BE2C (cell line): Measurements from ENCODE around the gene HES5.
"Not testable (repeated sequence)": the region's sequence is repeated elsewhere in the genome, so short reads cannot be mapped to it uniquely, and the experiment has no call there.

ENCODE experiments used
- DNase-seq: peaks from one replicate; pipeline ENCODE4 v3.0.0-alpha.2; 2020
- H3K27me3 ChIP-seq: fragments of 250-450 bp; sonication (Bioruptor Pico); 2 replicates; pipeline ENCODE4 v1.5.1; 2020; ENCODE audit warnings: mild to moderate bottlenecking
- H3K36me3 ChIP-seq: fragments of 250-450 bp; sonication (Bioruptor Pico); 2 replicates; pipeline ENCODE4 v1.5.1; 2020; ENCODE audit warnings: mild to moderate bottlenecking
- H3K4me1 ChIP-seq: fragments of 250-450 bp; sonication (Bioruptor Pico); 2 replicates; pipeline ENCODE4 v1.5.1; 2020
- H3K4me3 ChIP-seq: 2 replicates; pipeline ENCODE4 v1.5.1; 2011; ENCODE audit warnings: low read depth, low read length
- H3K9me3 ChIP-seq: fragments of 250-450 bp; sonication (Bioruptor Pico); 2 replicates; pipeline ENCODE4 v1.5.1; 2020
- TF ChIP-seq, protein P1 (sequence below): IDR thresholded peaks from 2 replicates; pipeline ENCODE4 v1.5.1; 2012; ENCODE audit warnings: mild to moderate bottlenecking, low read depth, low read length

HES5 gene

GRCh38 chr1:2556678-2557481, 26.8 kb upstream of the HES5 start:
- H3K4me3 ChIP-seq, result no peak overlapping the region
- H3K36me3 ChIP-seq, result no peaks in the 10 kb centered on the region
- TF ChIP-seq, protein P1, sequence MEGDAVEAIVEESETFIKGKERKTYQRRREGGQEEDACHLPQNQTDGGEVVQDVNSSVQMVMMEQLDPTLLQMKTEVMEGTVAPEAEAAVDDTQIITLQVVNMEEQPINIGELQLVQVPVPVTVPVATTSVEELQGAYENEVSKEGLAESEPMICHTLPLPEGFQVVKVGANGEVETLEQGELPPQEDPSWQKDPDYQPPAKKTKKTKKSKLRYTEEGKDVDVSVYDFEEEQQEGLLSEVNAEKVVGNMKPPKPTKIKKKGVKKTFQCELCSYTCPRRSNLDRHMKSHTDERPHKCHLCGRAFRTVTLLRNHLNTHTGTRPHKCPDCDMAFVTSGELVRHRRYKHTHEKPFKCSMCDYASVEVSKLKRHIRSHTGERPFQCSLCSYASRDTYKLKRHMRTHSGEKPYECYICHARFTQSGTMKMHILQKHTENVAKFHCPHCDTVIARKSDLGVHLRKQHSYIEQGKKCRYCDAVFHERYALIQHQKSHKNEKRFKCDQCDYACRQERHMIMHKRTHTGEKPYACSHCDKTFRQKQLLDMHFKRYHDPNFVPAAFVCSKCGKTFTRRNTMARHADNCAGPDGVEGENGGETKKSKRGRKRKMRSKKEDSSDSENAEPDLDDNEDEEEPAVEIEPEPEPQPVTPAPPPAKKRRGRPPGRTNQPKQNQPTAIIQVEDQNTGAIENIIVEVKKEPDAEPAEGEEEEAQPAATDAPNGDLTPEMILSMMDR, result no peak
- no peaks in the 10 kb centered on the region for H3K9me3 ChIP-seq
- DNase-seq, result no peak
- no peaks in the 10 kb centered on the region for H3K27me3 ChIP-seq
- H3K4me1 ChIP-seq, result peaks cover 3% of the 10 kb centered on the region; the same call in 1 of the 2 replicates

- TF ChIP-seq, protein P1, result no peak
- H3K9me3 ChIP-seq, result no peaks in the 10 kb centered on the region
- peaks cover 3% of the 10 kb centered on the region; the same call in 1 of the 2 replicates for H3K4me1 ChIP-seq
- H3K27me3 ChIP-seq, result no peaks in the 10 kb centered on the region
- no peak within 1 kb of the TSS; the same call in 1 of the 2 replicates for H3K4me3 ChIP-seq
- no peaks in the 10 kb centered on the region for H3K36me3 ChIP-seq
- no peak for DNase-seq
Measured at GRCh38 chr1:2556277-2556677, 26.2 kb upstream of the HES5 start, which contains the start of gene TNFRSF14. Gene TNFRSF14 (plus strand): TSS chr1:2556371. CDS start chr1:2556665, 294 bp downstream.

DNA sequence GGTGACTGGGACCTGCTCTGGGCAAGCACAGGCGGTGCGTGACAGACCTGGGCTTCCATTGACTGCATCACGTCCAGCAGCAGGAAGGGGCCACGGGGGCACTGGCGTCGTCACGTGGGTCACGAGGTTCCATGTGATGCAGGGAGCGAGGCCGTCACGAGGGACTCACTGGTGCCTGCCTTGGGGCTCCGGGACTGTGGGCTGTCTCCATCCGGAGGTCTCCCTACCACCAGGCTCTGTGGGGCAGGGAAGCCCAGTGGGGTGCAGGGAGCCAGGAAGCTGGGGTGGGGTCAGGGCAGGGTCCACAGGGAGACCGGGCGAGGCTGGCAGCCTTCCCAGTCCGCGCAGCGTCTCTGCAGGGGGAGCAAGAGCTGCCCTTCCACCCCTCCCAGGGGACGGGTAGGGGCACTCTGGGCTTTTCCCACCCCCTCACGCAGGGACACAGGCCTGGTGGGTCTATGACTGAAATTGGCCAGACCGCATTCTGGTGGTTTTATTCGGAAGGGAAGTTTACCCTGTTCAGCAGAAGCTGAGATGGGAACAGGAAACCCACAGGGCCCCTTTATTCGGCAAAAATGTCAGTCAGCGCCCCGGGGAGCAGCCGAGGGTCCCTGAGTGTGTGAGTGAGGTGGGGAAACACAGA, 25.7 kb upstream of the HES5 start:
- Histone ChIP-seq H3K4me3 (no peak overlapping the region; the same call in 1 of the 2 replicates), H3K36me3 (no peaks in the 10 kb centered on the region), H3K4me1 (peaks cover 3% of the 10 kb centered on the region; the same call in 1 of the 2 replicates), H3K27me3 (no peaks in the 10 kb centered on the region), H3K9me3 (no peaks in the 10 kb centered on the region)
- no peak for DNase-seq
- TF ChIP-seq, protein P1, result no peak

- TF ChIP-seq, protein P1, result peak; percentile 56
Measured at GRCh38 chr1:2554621-2555387, 24.7 kb upstream of the HES5 start.

DNA sequence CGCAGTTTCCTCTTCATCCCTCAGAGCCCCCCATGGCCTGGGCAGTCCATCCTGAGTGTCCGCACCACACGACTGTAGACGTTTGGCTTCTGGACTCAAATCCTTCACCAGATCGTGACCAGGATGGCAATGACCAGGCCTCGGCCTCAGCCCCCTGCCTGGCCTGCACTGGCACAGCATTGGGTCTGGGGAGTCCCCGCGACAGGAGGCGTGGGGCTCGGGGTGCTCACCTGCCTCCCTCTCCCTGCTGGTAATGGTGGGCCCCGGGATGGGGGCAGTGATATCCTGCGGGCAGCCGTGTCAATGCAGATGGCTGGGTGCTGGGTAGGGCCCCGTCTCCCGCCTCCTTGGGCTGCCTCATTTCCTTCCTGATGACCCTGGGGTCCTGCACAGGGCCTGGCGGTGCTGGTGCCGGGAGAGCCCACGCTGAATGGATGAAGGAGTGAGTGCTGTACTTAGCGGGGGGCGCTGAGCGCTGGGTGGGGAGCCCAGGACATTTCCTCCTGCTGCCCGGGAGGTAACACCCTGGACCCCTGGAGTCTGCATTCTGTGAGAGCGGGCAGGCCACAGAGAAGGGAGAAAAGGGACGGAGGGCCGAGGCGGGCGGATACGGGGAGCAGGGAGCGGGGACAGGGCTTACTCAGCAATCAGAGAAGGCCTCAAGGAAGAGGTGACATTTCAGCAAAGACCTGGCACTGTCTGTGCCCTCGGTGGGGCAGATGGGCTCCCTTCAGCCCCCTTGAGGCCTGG, 24.0 kb upstream of the HES5 start:
- Histone ChIP-seq H3K4me3 (no peak overlapping the region), H3K27me3 (no peaks in the 10 kb centered on the region), H3K4me1 (peaks cover 3% of the 10 kb centered on the region; the same call in 1 of the 2 replicates), H3K9me3 (no peaks in the 10 kb centered on the region), H3K36me3 (no peaks in the 10 kb centered on the region)
- TF ChIP-seq, protein P1, result no peak
- no peak for DNase-seq

More at GRCh38 chr1:2554621-2555387, 24.7 kb upstream of the HES5 start:
- Histone ChIP-seq H3K4me3 (no peak overlapping the region), H3K36me3 (no peaks in the 10 kb centered on the region), H3K27me3 (no peaks in the 10 kb centered on the region), H3K4me1 (peaks cover 3% of the 10 kb centered on the region; the same call in 1 of the 2 replicates), H3K9me3 (no peaks in the 10 kb centered on the region)
- no peak for DNase-seq

GRCh38 chr1:2553076-2553475, 23.0 kb upstream of the HES5 start:
- not testable (repeated sequence) for H3K9me3 ChIP-seq, H3K4me1 ChIP-seq, H3K4me3 ChIP-seq, H3K36me3 ChIP-seq, H3K27me3 ChIP-seq, DNase-seq
